ENCODE measurements around the gene PKDREJ. TPM values are rescaled to one million over a fixed set of nuclear protein-coding genes. Genes with fewer than 3 reads are reported as not detected.

PKDREJ gene
- total RNA-seq, 2 donors from 2014 or later: 0.04 TPM; not detected in 1

- H3K4me3 Mint-ChIP-seq: no peak overlapping the region
- Histone ChIP-seq H3K27ac (ENCODE audit: low read depth, low read length) (no peak overlapping the region), H3K27me3 (ENCODE audit: control insufficient read depth, insufficient read depth, low read length, poor library complexity, severe bottlenecking) (no peaks in the 10 kb centered on the region), H3K4me3 (ENCODE audit: low read length) (no peak overlapping the region), H3K4me1 (ENCODE audit: control insufficient read depth, insufficient read depth, low read length) (no peaks in the 10 kb centered on the region), H3K9ac (ENCODE audit: extremely low read depth, low read length, poor library complexity, severe bottlenecking) (no peak overlapping the region), H3K9me3 (ENCODE audit: control insufficient read depth, low read length) (no peaks in the 10 kb centered on the region), H3K36me3 (ENCODE audit: control insufficient read depth, insufficient read depth, low read length) (peaks cover 53% of the 10 kb centered on the region)
- DNase-seq: no peak
- H3K36me3 Mint-ChIP-seq (ENCODE audit: low read depth): peaks cover 40% of the 10 kb centered on the region
- no peak for TF ChIP-seq CTCF (conservative IDR thresholded peaks at IDR 0.05)
- peaks cover 14% of the 10 kb centered on the region for H3K4me1 Mint-ChIP-seq
- H3K27me3 Mint-ChIP-seq (ENCODE audit: insufficient read depth): no peaks in the 10 kb centered on the region
- no peak overlapping the region for H3K27ac Mint-ChIP-seq
- H3K9me3 Mint-ChIP-seq: no peaks in the 10 kb centered on the region
- 89 to 92% methylated on average over 3 to 7 of the region's 7 CpGs for WGBS, 2 experiments (ENCODE audit: insufficient coverage in 1 of 2, insufficient read length in 1 of 2)
Observed at GRCh38 chr22:46300491-46300890, 37.3 kb upstream of the PKDREJ start.

GRCh38 chr22:46299101-46299500 lies 36.0 kb upstream of the PKDREJ start:
- Mint-ChIP-seq H3K4me1 (peaks cover 14% of the 10 kb centered on the region), H3K27me3 (ENCODE audit: insufficient read depth) (no peaks in the 10 kb centered on the region), H3K9me3 (no peaks in the 10 kb centered on the region), H3K36me3 (ENCODE audit: low read depth) (peaks cover 31% of the 10 kb centered on the region), H3K27ac (no peak overlapping the region), H3K4me3 (no peak overlapping the region)
- no peak overlapping the region for H3K9ac ChIP-seq (ENCODE audit: extremely low read depth, low read length, poor library complexity, severe bottlenecking)
- no peak for DNase-seq
- H3K27me3 ChIP-seq (ENCODE audit: control insufficient read depth, insufficient read depth, low read length, poor library complexity, severe bottlenecking): no peaks in the 10 kb centered on the region
- H3K27ac ChIP-seq (ENCODE audit: low read depth, low read length): no peak overlapping the region
- H3K36me3 ChIP-seq (ENCODE audit: control insufficient read depth, insufficient read depth, low read length): peaks cover 42% of the 10 kb centered on the region
- H3K9me3 ChIP-seq (ENCODE audit: control insufficient read depth, low read length): no peaks in the 10 kb centered on the region
- H3K4me3 ChIP-seq (ENCODE audit: low read length): peak overlapping the region; percentile 97
- no peaks in the 10 kb centered on the region for H3K4me1 ChIP-seq (ENCODE audit: control insufficient read depth, insufficient read depth, low read length)
- TF ChIP-seq CTCF (conservative IDR thresholded peaks at IDR 0.05): no peak
- 95% methylated on average over 12 to 13 of the region's 13 CpGs for WGBS, 2 experiments (ENCODE audit: insufficient coverage in 1 of 2, insufficient read length in 1 of 2)

- DNase-seq: peak; percentile 70
- Mint-ChIP-seq H3K4me1 (peaks cover 14% of the 10 kb centered on the region), H3K4me3 (peak overlapping the region; percentile 89), H3K36me3 (ENCODE audit: low read depth) (peaks cover 34% of the 10 kb centered on the region), H3K27me3 (ENCODE audit: insufficient read depth) (no peaks in the 10 kb centered on the region), H3K9me3 (no peaks in the 10 kb centered on the region), H3K27ac (peak overlapping the region; percentile 74)
- no peak for TF ChIP-seq CTCF (conservative IDR thresholded peaks at IDR 0.05)
- H3K4me3 ChIP-seq (ENCODE audit: low read length): peak overlapping the region; percentile 97
- peak overlapping the region; percentile 66 for H3K9ac ChIP-seq (ENCODE audit: extremely low read depth, low read length, poor library complexity, severe bottlenecking)
- WGBS, 2 experiments (ENCODE audit: insufficient coverage in 1 of 2, insufficient read length in 1 of 2): 2 to 6% methylated on average over 15 to 32 of the region's 32 CpGs
- H3K36me3 ChIP-seq (ENCODE audit: control insufficient read depth, insufficient read depth, low read length): peaks cover 33% of the 10 kb centered on the region
- no peak overlapping the region for H3K27ac ChIP-seq (ENCODE audit: low read depth, low read length)
- no peaks in the 10 kb centered on the region for H3K4me1 ChIP-seq (ENCODE audit: control insufficient read depth, insufficient read depth, low read length)
- no peaks in the 10 kb centered on the region for H3K9me3 ChIP-seq (ENCODE audit: control insufficient read depth, low read length)
- no peaks in the 10 kb centered on the region for H3K27me3 ChIP-seq (ENCODE audit: control insufficient read depth, insufficient read depth, low read length, poor library complexity, severe bottlenecking)
Observed at GRCh38 chr22:46297151-46297812, 34.1 kb upstream of the PKDREJ start.
